Gastroesophageal sphincter (tissue), 4 donors: ENCODE data around the gene KRT72. TPM values are rescaled to one million over a fixed set of nuclear protein-coding genes. Genes with fewer than 3 reads are reported as not detected.

ENCODE experiments used
- ATAC-seq: fragments of 150-250 bp; one replicate; pipeline ENCODE4 v1.9.1; 2016; ENCODE audit warnings: mild to moderate bottlenecking, moderate library complexity
- H3K27ac ChIP-seq, 4 donors: fragments of 200-600 bp; sonication (generic) in 3 of 4; 1 replicate in 3 of 4; 2 replicates in 1 of 4; pipeline ENCODE4 v1.5.1; 2016 to 2019
- H3K27me3 ChIP-seq: fragments of 200-600 bp; sonication (generic); one replicate; pipeline ENCODE4 v1.5.1; 2019
- H3K36me3 ChIP-seq, 2 donors: fragments of 200-600 bp; sonication (generic); one replicate each; pipeline ENCODE4 v1.5.1; 2019; ENCODE audit warnings: control low read depth in 1 of 2
- H3K4me1 ChIP-seq, 3 donors: fragments of 200-600 bp; sonication (generic); 1 replicate in 2 of 3; 2 replicates in 1 of 3; pipeline ENCODE4 v1.5.1; 2016 to 2019; ENCODE audit warnings: control low read depth in 2 of 3
- H3K4me3 ChIP-seq, 2 donors: fragments of 200-600 bp; sonication (generic); one replicate each; pipeline ENCODE4 v1.5.1; 2019; ENCODE audit warnings: mild to moderate bottlenecking in 1 of 2, moderate library complexity in 1 of 2
- H3K9me3 ChIP-seq, 3 donors: fragments of 200-600 bp; sonication (generic); one replicate each; pipeline ENCODE4 v1.5.1; 2017 to 2019; ENCODE audit warnings: control low read depth in 2 of 3
- CTCF ChIP-seq, 4 experiments: fragments of 200-600 bp in 2 of 4; fragments of 450-650 bp in 2 of 4; sonication (generic) in 1 of 4; IDR thresholded peaks; one replicate each; pipeline ENCODE4 v1.5.1; 2017 to 2019; ENCODE audit warnings: antibody characterized with exemption in 4 of 4, mild to moderate bottlenecking in 2 of 4, moderate library complexity in 2 of 4
- EP300 ChIP-seq: sonication (generic); formaldehyde crosslinking; IDR thresholded peaks from one replicate; pipeline ENCODE4 v1.6.1; 2017; ENCODE audit warnings: antibody characterized with exemption, mild to moderate bottlenecking
- POLR2A ChIP-seq, 2 donors: fragments of 450-650 bp; IDR thresholded peaks; one replicate each; pipeline ENCODE4 v1.6.1; 2017; ENCODE audit warnings: antibody characterized with exemption in 2 of 2, mild to moderate bottlenecking in 2 of 2, moderate library complexity in 1 of 2
- POLR2AphosphoS5 ChIP-seq: sonication (generic); formaldehyde crosslinking; IDR thresholded peaks from one replicate; pipeline ENCODE4 v1.6.1; 2017; ENCODE audit warnings: antibody characterized with exemption
- WGBS, 2 donors: methylation state at CpG; one replicate each; pipeline ENCODE4 v1.1.5; 2018; ENCODE audit warnings: low coverage in 1 of 2; 5-methylcytosine and 5-hydroxymethylcytosine counted together
- total RNA-seq, 4 donors: library from RNA; depleted of rRNA; stranded (reverse); fragments of >200 nt; gene quantifications; one replicate each; pipeline ENCODE4 v1.1.0, GENCODE V29; 2016

Gene KRT72
- total RNA-seq, 4 donors from 2014 or later: not detected

GRCh38 chr12:52585946-52586345 lies 15.3 kb downstream of the KRT72 start:
- TF ChIP-seq CTCF (IDR thresholded peaks at IDR 0.05): no peak
- ATAC-seq: no peak

GRCh38 chr12:52585066-52585465 lies 16.2 kb downstream of the KRT72 start:
- Histone ChIP-seq H3K36me3 (no peaks in the 10 kb centered on the region), H3K27ac (no peak overlapping the region), H3K4me3 (no peak overlapping the region), H3K9me3 (no peaks in the 10 kb centered on the region), H3K27me3 (no peaks in the 10 kb centered on the region), H3K4me1 (no peaks in the 10 kb centered on the region)
- ATAC-seq: no peak
- no peak for TF ChIP-seq POLR2AphosphoS5
- TF ChIP-seq EP300: no peak
- no peak for TF ChIP-seq POLR2A (IDR thresholded peaks at IDR 0.05)
- TF ChIP-seq CTCF (IDR thresholded peaks at IDR 0.05): no peak
- WGBS, 2 donors: 80 to 86% methylated on average over 1 to 3 of the region's 3 CpGs

More at GRCh38 chr12:52585946-52586345, 15.3 kb downstream of the KRT72 start:
- Histone ChIP-seq H3K4me1 (no peaks in the 10 kb centered on the region), H3K9me3 (no peaks in the 10 kb centered on the region), H3K27me3 (no peaks in the 10 kb centered on the region), H3K4me3 (no peak overlapping the region), H3K36me3 (no peaks in the 10 kb centered on the region), H3K27ac (no peak overlapping the region)
- 58% methylated on average over 8 of the region's 9 CpGs; no CpG with 5 or more reads in 1 of the 2 donors for WGBS, 2 donors

GRCh38 chr12:52584156-52584682 lies 17.0 kb downstream of the KRT72 start:
- ATAC-seq: no peak

GRCh38 chr12:52582971-52583456 lies 18.2 kb downstream of the KRT72 start:
- peak; percentile 49 for ATAC-seq
- WGBS, 2 donors: 15 to 27% methylated on average over 2 to 3 of the region's 7 CpGs
- H3K27ac ChIP-seq: no peak overlapping the region
- H3K36me3 ChIP-seq: no peaks in the 10 kb centered on the region
- no peaks in the 10 kb centered on the region for H3K27me3 ChIP-seq
- TF ChIP-seq EP300: no peak
- peak; percentile 26 to 78 (median 69) for TF ChIP-seq CTCF (IDR thresholded peaks at IDR 0.05)
- H3K4me3 ChIP-seq: no peak overlapping the region
- H3K4me1 ChIP-seq: no peaks in the 10 kb centered on the region
- no peaks in the 10 kb centered on the region for H3K9me3 ChIP-seq

More at GRCh38 chr12:52584156-52584682, 17.0 kb downstream of the KRT72 start:
- TF ChIP-seq POLR2AphosphoS5: no peak
- TF ChIP-seq CTCF (IDR thresholded peaks at IDR 0.05): no peak
- no peak for TF ChIP-seq POLR2A (IDR thresholded peaks at IDR 0.05)
- TF ChIP-seq EP300: no peak
- Histone ChIP-seq H3K9me3 (no peaks in the 10 kb centered on the region), H3K4me3 (no peak overlapping the region), H3K27me3 (no peaks in the 10 kb centered on the region), H3K27ac (no peak overlapping the region), H3K36me3 (no peaks in the 10 kb centered on the region), H3K4me1 (no peaks in the 10 kb centered on the region)
- 80 to 85% methylated on average over 1 to 5 of the region's 9 CpGs for WGBS, 2 donors

GRCh38 chr12:52582486-52582885 lies 18.8 kb downstream of the KRT72 start:
- ATAC-seq: no peak
- no peak for TF ChIP-seq CTCF (IDR thresholded peaks at IDR 0.05)
- TF ChIP-seq POLR2AphosphoS5: no peak
- TF ChIP-seq POLR2A (IDR thresholded peaks at IDR 0.05): no peak
- no peak for TF ChIP-seq EP300
- no peaks in the 10 kb centered on the region for H3K9me3 ChIP-seq
- no peaks in the 10 kb centered on the region for H3K27me3 ChIP-seq
- no peak overlapping the region for H3K4me3 ChIP-seq
- no peaks in the 10 kb centered on the region for H3K4me1 ChIP-seq
- WGBS, 2 donors: 86% methylated on average over 2 of the region's 2 CpGs; no CpG with 5 or more reads in 1 of the 2 donors
- H3K27ac ChIP-seq: no peak overlapping the region
- no peaks in the 10 kb centered on the region for H3K36me3 ChIP-seq
